GM12864 (cell line): Measurements from ENCODE around the gene PPP2R2B.

Experiments
- DNase-seq: peaks from one replicate; pipeline ENCODE4 v3.0.0-alpha.2; 2011; ENCODE audit warnings: low read depth
- H3K4me3 ChIP-seq: 2 replicates; pipeline ENCODE4 v1.5.1; 2011; ENCODE audit warnings: mild to moderate bottlenecking, low read depth, low read length, control low read depth
- TF ChIP-seq, protein P1 (sequence below): IDR thresholded peaks from 2 replicates; pipeline ENCODE4 v1.5.1; 2011; ENCODE audit warnings: low read depth, mild to moderate bottlenecking, moderate library complexity, low read length, control low read depth, inconsistent platforms; ENCODE audit errors: missing control alignments

Gene PPP2R2B

GRCh38 chr5:146799231-146799630 is 79.3 kb downstream of the PPP2R2B start:
- H3K4me3 ChIP-seq: no peak overlapping the region
- no peak for DNase-seq
- TF ChIP-seq, protein P1, sequence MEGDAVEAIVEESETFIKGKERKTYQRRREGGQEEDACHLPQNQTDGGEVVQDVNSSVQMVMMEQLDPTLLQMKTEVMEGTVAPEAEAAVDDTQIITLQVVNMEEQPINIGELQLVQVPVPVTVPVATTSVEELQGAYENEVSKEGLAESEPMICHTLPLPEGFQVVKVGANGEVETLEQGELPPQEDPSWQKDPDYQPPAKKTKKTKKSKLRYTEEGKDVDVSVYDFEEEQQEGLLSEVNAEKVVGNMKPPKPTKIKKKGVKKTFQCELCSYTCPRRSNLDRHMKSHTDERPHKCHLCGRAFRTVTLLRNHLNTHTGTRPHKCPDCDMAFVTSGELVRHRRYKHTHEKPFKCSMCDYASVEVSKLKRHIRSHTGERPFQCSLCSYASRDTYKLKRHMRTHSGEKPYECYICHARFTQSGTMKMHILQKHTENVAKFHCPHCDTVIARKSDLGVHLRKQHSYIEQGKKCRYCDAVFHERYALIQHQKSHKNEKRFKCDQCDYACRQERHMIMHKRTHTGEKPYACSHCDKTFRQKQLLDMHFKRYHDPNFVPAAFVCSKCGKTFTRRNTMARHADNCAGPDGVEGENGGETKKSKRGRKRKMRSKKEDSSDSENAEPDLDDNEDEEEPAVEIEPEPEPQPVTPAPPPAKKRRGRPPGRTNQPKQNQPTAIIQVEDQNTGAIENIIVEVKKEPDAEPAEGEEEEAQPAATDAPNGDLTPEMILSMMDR: no peak

DNA sequence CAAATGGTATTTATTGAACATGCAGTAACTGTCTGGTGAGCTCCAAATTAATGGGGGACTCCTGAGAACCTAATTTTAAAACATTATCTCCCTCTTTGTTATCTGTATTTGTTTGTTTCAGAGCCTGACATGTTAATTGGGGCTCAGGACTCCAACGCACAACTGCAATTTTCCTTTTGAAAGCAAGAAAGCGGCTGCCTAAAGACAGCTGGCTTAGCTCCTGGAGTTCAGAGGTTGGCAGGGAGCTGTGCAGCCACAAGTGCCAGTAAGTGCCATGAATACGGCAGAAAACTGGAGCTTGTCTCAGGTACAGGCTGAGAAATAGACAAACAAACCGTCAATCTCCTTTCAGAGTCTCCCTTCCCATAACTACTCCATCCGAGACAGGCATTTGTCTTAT is 80.9 kb downstream of the PPP2R2B start:
- no peak for DNase-seq
- TF ChIP-seq, protein P1: no peak
- no peak overlapping the region for H3K4me3 ChIP-seq

- no peak overlapping the region for H3K4me3 ChIP-seq
- DNase-seq: no peak
- TF ChIP-seq, protein P1: no peak
Observed at GRCh38 chr5:146796911-146797310, 81.6 kb downstream of the PPP2R2B start.

GRCh38 chr5:146796144-146796543 is 82.4 kb downstream of the PPP2R2B start:
- TF ChIP-seq, protein P1: no peak
- H3K4me3 ChIP-seq: no peak overlapping the region
- DNase-seq: no peak

DNA sequence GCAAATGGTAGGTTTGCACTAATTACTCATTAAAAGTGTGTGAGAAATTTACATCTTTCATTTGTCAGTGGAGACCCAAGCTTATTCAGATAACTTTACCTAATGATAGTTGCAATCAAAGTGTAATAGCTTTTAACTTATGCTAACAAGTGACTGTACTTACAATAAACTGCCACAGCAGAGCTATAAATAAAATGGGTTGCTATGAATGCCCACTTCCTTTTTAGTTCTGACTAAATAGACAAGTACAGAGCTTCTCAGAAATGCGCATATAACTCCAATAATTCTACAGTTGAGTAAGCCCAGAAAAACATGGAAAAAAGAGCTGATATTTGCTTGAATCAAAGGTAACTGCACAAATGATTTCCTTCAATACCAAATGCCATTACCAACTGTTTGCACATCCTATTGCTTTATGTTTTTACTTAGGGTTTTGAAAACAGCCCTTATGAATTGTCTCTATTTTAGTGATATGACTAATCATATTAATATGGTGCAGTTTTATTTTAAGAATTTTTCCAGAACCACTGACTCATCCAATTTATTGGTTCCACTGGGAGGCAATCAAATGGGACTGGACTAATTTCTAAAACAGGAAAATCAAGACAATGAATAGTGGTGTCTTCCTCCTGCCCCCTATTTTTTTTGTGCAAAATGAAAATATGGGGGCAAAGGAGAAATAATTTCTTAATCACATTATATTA is 84.1 kb downstream of the PPP2R2B start:
- TF ChIP-seq, protein P1: no peak
- H3K4me3 ChIP-seq: no peak overlapping the region
- DNase-seq: no peak

DNA sequence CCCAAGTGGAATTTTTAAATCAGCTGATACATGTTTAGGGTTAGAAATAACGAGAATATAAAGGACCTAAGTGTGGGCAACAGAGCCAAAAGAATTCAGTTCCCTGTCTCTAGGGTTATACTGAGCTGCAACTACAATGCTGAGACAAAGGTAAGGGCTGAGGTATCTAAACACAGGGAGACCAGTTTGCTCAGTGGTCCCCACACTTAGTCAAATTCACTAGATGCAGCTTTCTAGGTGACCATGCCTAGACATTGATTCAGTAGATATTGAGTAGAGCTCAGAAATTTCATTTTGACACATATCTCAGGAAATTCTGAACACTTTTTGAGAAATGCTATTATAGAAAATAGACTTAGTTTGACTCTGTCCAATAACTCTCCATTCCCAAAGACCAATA is 84.8 kb downstream of the PPP2R2B start:
- H3K4me3 ChIP-seq: no peak overlapping the region
- DNase-seq: no peak
- TF ChIP-seq, protein P1: no peak

GRCh38 chr5:146791471-146791870 is 87.1 kb downstream of the PPP2R2B start:
- TF ChIP-seq, protein P1: no peak

More at GRCh38 chr5:146791471-146791870, 87.1 kb downstream of the PPP2R2B start:
- H3K4me3 ChIP-seq: no peak overlapping the region
- no peak for DNase-seq
